GM12891 (cell line): Measurements from ENCODE around the gene COX5A.

Source experiments
- POLR2A ChIP-seq: IDR thresholded peaks from 2 replicates; pipeline ENCODE4 v1.6.1; 2011; ENCODE audit warnings: low read depth, low read length, control low read depth
- POLR2AphosphoS5 ChIP-seq: IDR thresholded peaks from 2 replicates; pipeline ENCODE4 v1.6.1; 2011; ENCODE audit warnings: low read depth, low read length, control low read depth
- SPI1 ChIP-seq: IDR thresholded peaks from 2 replicates; pipeline ENCODE4 v1.6.1; 2011; ENCODE audit warnings: low read depth, low read length, control low read depth
- TAF1 ChIP-seq: IDR thresholded peaks from 2 replicates; pipeline ENCODE4 v1.6.1; 2011; ENCODE audit warnings: low read depth, low read length, control low read depth

GRCh38 chr15:74906450-74907162 lies 31.3 kb downstream of the COX5A start, which contains the start of gene FAM219B:
- TF ChIP-seq TAF1 (peak; percentile 72), SPI1 (peak; percentile 11; the same call in 1 of the 2 replicates), POLR2AphosphoS5 (no peak), POLR2A (no peak; the same call in none of the 2 replicates)
